ENCODE measurements around the gene CDON. TPM values are rescaled to one million over a fixed set of nuclear protein-coding genes. Genes with fewer than 3 reads are reported as not detected.
A peak's percentile ranks its signal among the peaks of the same experiment; 100 is the strongest.

Gene CDON
- total and polyA plus RNA-seq, 9 of the 15 experiments (the other 6 are each of a cell fraction or from before 2014, with no cell fraction given) = 0.08 to 0.64 (median 0.40) TPM

GRCh38 chr11:126061707-126062678 is 673 bp downstream of the CDON start:
- POLR2A ChIA-PET = interaction anchor here (0.7 kb wide), 1 partner anchor 142 kb away, joined by 3 read pairs; no protein-coding TSS in a partner anchor
- Histone ChIP-seq H3K9ac (ENCODE audit: insufficient read depth in 1 of 2, low read depth in 2 of 2, low read length in 2 of 2) (peak overlapping the region in 1 of 2 experiments; percentile 95; a peak in 2 of 4 replicates), H3K27me3 (ENCODE audit: control insufficient read depth in 2 of 2, insufficient read depth in 2 of 2, low read length in 2 of 2) (peaks cover 8 to 28% of the 10 kb centered on the region in 2 experiments; a peak in 3 of 5 replicates), H4K20me1 (replicated peaks; ENCODE audit: control insufficient read depth, insufficient read depth, low read length) (peaks cover 8% of the 10 kb centered on the region; the same call in 1 of the 2 replicates), H3K79me2 (ENCODE audit: control insufficient read depth, insufficient read depth, low read length) (no peaks in the 10 kb centered on the region), H3K4me1 (replicated peaks in 1 of 2; ENCODE audit: control insufficient read depth in 2 of 2, insufficient read depth in 2 of 2, low read length in 2 of 2) (peaks cover 0 to 12% of the 10 kb centered on the region in 2 experiments; a peak in 2 of 5 replicates), H2AFZ (ENCODE audit: low read depth, low read length) (peak overlapping the region; percentile 99), H3K4me2 (ENCODE audit: insufficient read depth, low read length) (peak overlapping the region; percentile 84; the same call in 1 of the 2 replicates), H3K36me3 (ENCODE audit: control insufficient read depth, insufficient read depth, low read length) (no peaks in the 10 kb centered on the region), H3K27ac (ENCODE audit: extremely low read depth, low read depth, low read length) (no peak overlapping the region), H3K9me3 (replicated peaks; ENCODE audit: control insufficient read depth, insufficient read depth, low read depth, low read length) (no peaks in the 10 kb centered on the region), H3K4me3 (peak overlapping the region; percentile 43), H3K9me1 (ENCODE audit: control insufficient read depth, insufficient read depth, low read length) (no peaks in the 10 kb centered on the region)
- 2% methylated on average over 16 of the region's 57 CpGs for WGBS (ENCODE audit: insufficient coverage, low coverage, missing lambda C conversion rate)
- CTCF ChIA-PET (ENCODE audit: low intra/inter-chr PET ratio) = no interaction called here
- in situ Hi-C loops (cut with MboI) = no loop called here
- FAIRE-seq (no peak), ATAC-seq (no peak), DNase-seq (ENCODE audit: extremely low read depth in 1 of 4, low spot score in 3 of 4) (peak in 2 of 4 experiments; percentile 12 to 24)
- no TSS peak for BruUV-seq (replicated peaks)
- intact Hi-C loops (cut with micrococcal nuclease) = no loop called here
- TF ChIP-seq HNRNPLL (IDR thresholded peaks at IDR 0.05; ENCODE audit: low read depth, low read length, poor library complexity, severe bottlenecking) = no peak
- peak; percentile 69 for TF ChIP-seq PCBP1 (IDR thresholded peaks at IDR 0.05; ENCODE audit: low read depth, low read length, poor library complexity, severe bottlenecking)
- no peak for TF ChIP-seq KLF1 (tag; IDR thresholded peaks at IDR 0.05)
- TF ChIP-seq, protein P1, sequence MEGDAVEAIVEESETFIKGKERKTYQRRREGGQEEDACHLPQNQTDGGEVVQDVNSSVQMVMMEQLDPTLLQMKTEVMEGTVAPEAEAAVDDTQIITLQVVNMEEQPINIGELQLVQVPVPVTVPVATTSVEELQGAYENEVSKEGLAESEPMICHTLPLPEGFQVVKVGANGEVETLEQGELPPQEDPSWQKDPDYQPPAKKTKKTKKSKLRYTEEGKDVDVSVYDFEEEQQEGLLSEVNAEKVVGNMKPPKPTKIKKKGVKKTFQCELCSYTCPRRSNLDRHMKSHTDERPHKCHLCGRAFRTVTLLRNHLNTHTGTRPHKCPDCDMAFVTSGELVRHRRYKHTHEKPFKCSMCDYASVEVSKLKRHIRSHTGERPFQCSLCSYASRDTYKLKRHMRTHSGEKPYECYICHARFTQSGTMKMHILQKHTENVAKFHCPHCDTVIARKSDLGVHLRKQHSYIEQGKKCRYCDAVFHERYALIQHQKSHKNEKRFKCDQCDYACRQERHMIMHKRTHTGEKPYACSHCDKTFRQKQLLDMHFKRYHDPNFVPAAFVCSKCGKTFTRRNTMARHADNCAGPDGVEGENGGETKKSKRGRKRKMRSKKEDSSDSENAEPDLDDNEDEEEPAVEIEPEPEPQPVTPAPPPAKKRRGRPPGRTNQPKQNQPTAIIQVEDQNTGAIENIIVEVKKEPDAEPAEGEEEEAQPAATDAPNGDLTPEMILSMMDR (IDR thresholded peaks at IDR 0.05 in 2 of 3, conservative IDR thresholded peaks at IDR 0.05 in 1 of 3; ENCODE audit: insufficient read depth in 2 of 3, low read depth in 1 of 3, low read length in 3 of 3) = peak; percentile 19 to 24 (median 24); a peak in 2 of 6 replicates
- TF ChIP-seq RAD21 (CRISPR knock-in tag; conservative IDR thresholded peaks at IDR 0.05 in 1 of 2, IDR thresholded peaks at IDR 0.05 in 1 of 2) = peak in 1 of 2 experiments; percentile 46; a peak in 2 of 4 replicates
- TF ChIP-seq CTBP1 (IDR thresholded peaks at IDR 0.05; ENCODE audit: borderline replicate concordance) = no peak
- TF ChIP-seq THAP12 (CRISPR knock-in tag; IDR thresholded peaks at IDR 0.05) = no peak
- TF ChIP-seq PBX2 (CRISPR knock-in tag; IDR thresholded peaks at IDR 0.05; ENCODE audit: low read depth) = no peak
- peak; percentile 36 for TF ChIP-seq PBX2 (tag; conservative IDR thresholded peaks at IDR 0.05; ENCODE audit: low read depth)
- TF ChIP-seq PKNOX1 (IDR thresholded peaks at IDR 0.05) = peak; percentile 34; the same call in 1 of the 2 replicates
